IPS DF 4.7 (cell line): ENCODE measurements around the gene MRPL18.

Source experiments
- DNase-seq: peaks from one replicate; pipeline ENCODE4 v3.0.0-alpha.2; 2013; ENCODE audit warnings: low spot score; ENCODE audit errors: extremely low read depth

Gene MRPL18

DNA sequence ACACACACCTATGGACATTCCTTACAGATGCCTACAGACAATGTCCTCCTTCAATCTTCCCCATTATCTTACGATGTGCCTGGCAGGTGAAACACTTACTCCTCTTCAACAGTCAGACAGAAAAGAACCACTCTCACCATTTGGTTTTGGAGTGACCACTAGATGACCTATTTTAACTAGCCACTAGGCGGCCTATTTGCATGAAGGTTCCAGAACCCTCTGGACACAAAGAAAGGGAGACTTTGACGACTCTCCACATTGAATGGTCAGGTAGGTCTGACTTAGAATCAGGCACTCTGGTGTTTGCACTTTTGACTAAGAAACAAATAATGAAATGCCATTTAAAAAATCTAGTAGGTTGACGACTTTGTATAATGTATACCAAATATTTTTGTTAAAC is 51.8 kb downstream of the MRPL18 start:
- DNase-seq, result no peak

DNA sequence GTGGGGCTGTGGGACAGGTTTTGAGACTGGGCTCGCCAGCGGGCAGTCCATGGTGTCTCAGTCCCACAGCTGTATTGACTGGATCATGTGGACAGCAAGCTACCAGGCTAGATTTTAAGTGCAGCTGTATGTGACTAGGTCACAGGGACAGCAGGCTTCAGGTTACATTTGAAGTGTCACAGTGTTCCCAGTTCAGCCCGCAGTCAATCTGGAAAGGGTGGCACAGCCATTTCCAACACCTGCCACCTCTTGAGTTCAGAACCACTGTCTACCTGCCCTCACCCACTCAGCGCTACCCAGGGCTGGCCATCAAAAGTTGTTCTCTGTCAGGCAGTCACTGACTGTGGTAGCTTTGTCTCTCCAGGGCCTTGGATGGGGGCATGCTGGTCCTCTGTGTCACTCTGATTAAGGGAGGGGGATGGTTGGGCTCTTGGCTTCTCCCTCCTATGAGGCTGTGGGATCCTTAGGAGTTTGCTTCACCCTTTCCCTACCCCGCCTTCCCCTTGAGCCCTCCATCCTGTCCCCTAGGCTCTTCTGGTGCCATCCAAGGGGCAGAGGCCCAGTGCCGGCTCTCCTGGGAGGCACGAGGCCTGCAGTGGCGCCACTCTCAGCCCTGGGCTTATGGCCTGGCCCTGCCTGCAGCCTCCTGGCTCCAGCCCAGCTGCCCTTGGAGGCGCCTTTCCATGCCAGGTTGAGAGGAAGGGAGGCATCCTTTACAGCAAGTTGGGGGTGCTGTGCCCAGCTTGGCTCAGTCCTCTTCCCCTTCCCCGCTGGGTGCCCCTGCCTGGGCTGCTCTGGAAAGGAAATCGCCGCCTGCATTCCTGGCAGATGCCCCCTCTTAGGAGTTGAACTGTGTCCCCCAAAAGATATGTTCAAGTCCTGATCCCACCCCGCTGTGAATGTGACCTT is 54.7 kb downstream of the MRPL18 start:
- DNase-seq, result no peak
